Measurements from ENCODE around the gene NPFF. TPM values are rescaled to one million over a fixed set of nuclear protein-coding genes. Genes with fewer than 3 reads are reported as not detected.

The NPFF gene
- total RNA-seq, 3 donors from 2014 or later (not counting 1 experiment from before 2014, with no cell fraction given) = not detected

- Histone ChIP-seq H3K27ac (ENCODE audit: low read length) (peak overlapping the region; percentile 80), H3K9me3 (ENCODE audit: control insufficient read depth, insufficient read depth, low read length) (no peaks in the 10 kb centered on the region), H3K36me3 (ENCODE audit: control insufficient read depth, insufficient read depth, low read length) (no peaks in the 10 kb centered on the region), H3K4me1 (ENCODE audit: control insufficient read depth, insufficient read depth, low read length) (peaks cover 27% of the 10 kb centered on the region), H3K27me3 (ENCODE audit: control insufficient read depth, insufficient read depth, low read length) (no peaks in the 10 kb centered on the region), H3K4me3 (ENCODE audit: low read length) (peak overlapping the region; percentile 73)
- Mint-ChIP-seq H3K9me3 (no peaks in the 10 kb centered on the region), H3K27ac (peak overlapping the region; percentile 87 to 98), H3K27me3 (ENCODE audit: low read depth in 2 of 2) (no peaks in the 10 kb centered on the region), H3K4me3 (peak overlapping the region; percentile 87), H3K4me1 (peaks cover 24 to 36% of the 10 kb centered on the region in 2 donors), H3K36me3 (no peaks in the 10 kb centered on the region)
- DNase-seq (no peak), ATAC-seq (no peak)
- intact Hi-C loops (cut with micrococcal nuclease) = loop anchor here (1.0 kb wide), 1 partner anchor 8 kb away; the partner anchor contains the start of gene TARBP2
- TF ChIP-seq, protein P1, sequence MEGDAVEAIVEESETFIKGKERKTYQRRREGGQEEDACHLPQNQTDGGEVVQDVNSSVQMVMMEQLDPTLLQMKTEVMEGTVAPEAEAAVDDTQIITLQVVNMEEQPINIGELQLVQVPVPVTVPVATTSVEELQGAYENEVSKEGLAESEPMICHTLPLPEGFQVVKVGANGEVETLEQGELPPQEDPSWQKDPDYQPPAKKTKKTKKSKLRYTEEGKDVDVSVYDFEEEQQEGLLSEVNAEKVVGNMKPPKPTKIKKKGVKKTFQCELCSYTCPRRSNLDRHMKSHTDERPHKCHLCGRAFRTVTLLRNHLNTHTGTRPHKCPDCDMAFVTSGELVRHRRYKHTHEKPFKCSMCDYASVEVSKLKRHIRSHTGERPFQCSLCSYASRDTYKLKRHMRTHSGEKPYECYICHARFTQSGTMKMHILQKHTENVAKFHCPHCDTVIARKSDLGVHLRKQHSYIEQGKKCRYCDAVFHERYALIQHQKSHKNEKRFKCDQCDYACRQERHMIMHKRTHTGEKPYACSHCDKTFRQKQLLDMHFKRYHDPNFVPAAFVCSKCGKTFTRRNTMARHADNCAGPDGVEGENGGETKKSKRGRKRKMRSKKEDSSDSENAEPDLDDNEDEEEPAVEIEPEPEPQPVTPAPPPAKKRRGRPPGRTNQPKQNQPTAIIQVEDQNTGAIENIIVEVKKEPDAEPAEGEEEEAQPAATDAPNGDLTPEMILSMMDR (IDR thresholded peaks at IDR 0.05) = no peak
- 41% methylated on average over 10 of the region's 11 CpGs for WGBS (ENCODE audit: insufficient coverage)
Measured at GRCh38 chr12:53493610-53494391, 13.5 kb downstream of the NPFF start.

GRCh38 chr12:53492830-53493609 lies 14.3 kb downstream of the NPFF start:
- ATAC-seq (peak; percentile 96 to 98 (median 98)), DNase-seq (peak; percentile 88 to 93)
- Histone ChIP-seq H3K4me1 (ENCODE audit: control insufficient read depth, insufficient read depth, low read length) (peaks cover 20% of the 10 kb centered on the region), H3K4me3 (ENCODE audit: low read length) (peak overlapping the region; percentile 73), H3K27ac (ENCODE audit: low read length) (peak overlapping the region; percentile 80), H3K9me3 (ENCODE audit: control insufficient read depth, insufficient read depth, low read length) (no peaks in the 10 kb centered on the region), H3K27me3 (ENCODE audit: control insufficient read depth, insufficient read depth, low read length) (no peaks in the 10 kb centered on the region), H3K36me3 (ENCODE audit: control insufficient read depth, insufficient read depth, low read length) (no peaks in the 10 kb centered on the region)
- H3K9me3 Mint-ChIP-seq = no peaks in the 10 kb centered on the region
- no peaks in the 10 kb centered on the region for H3K36me3 Mint-ChIP-seq
- H3K4me3 Mint-ChIP-seq = peak overlapping the region; percentile 87
- peak overlapping the region; percentile 87 to 98 for H3K27ac Mint-ChIP-seq
- H3K4me1 Mint-ChIP-seq = peaks cover 24 to 31% of the 10 kb centered on the region in 2 donors
- intact Hi-C loops (cut with micrococcal nuclease) = loop anchor here (1.0 kb wide), 1 partner anchor 8 kb away; the partner anchor contains the start of gene TARBP2
- TF ChIP-seq, protein P1 (IDR thresholded peaks at IDR 0.05) = no peak
- WGBS (ENCODE audit: insufficient coverage) = under 1% methylated on average over 47 of the region's 52 CpGs
- H3K27me3 Mint-ChIP-seq (ENCODE audit: low read depth in 2 of 2) = no peaks in the 10 kb centered on the region

- H3K9me3 Mint-ChIP-seq = no peaks in the 10 kb centered on the region
- peaks cover 23% of the 10 kb centered on the region for H3K4me1 ChIP-seq (ENCODE audit: control insufficient read depth, insufficient read depth, low read length)
- H3K9me3 ChIP-seq (ENCODE audit: control insufficient read depth, insufficient read depth, low read length) = no peaks in the 10 kb centered on the region
- no peaks in the 10 kb centered on the region for H3K36me3 ChIP-seq (ENCODE audit: control insufficient read depth, insufficient read depth, low read length)
- H3K27me3 ChIP-seq (ENCODE audit: control insufficient read depth, insufficient read depth, low read length) = no peaks in the 10 kb centered on the region
- H3K4me3 Mint-ChIP-seq = peak overlapping the region; percentile 72
- DNase-seq = peak in 1 of 2 donors; percentile 46
- TF ChIP-seq, protein P1 (IDR thresholded peaks at IDR 0.05) = no peak
- ATAC-seq = no peak
- peak overlapping the region; percentile 87 to 98 for H3K27ac Mint-ChIP-seq
- no peaks in the 10 kb centered on the region for H3K27me3 Mint-ChIP-seq (ENCODE audit: low read depth in 2 of 2)
- H3K27ac ChIP-seq (ENCODE audit: low read length) = peak overlapping the region; percentile 80
- intact Hi-C loops (cut with micrococcal nuclease) = no loop called here
- no peak overlapping the region for H3K4me3 ChIP-seq (ENCODE audit: low read length)
- no peaks in the 10 kb centered on the region for H3K36me3 Mint-ChIP-seq
- H3K4me1 Mint-ChIP-seq = peaks cover 21 to 34% of the 10 kb centered on the region in 2 donors
- WGBS (ENCODE audit: insufficient coverage) = 76% methylated on average over 20 of the region's 20 CpGs
Measured at GRCh38 chr12:53492188-53492587, 15.1 kb downstream of the NPFF start.

Measured in natural killer cell (primary cell).